Activated B cell treated with CpG ODN at 0.5 μM for 24 hours (primary cell): ENCODE data around the gene FAM131A. TPM values are rescaled to one million over a fixed set of nuclear protein-coding genes. Genes with fewer than 3 reads are reported as not detected.
A peak's percentile ranks its signal among the peaks of the same experiment; 100 is the strongest.

Source experiments
- ATAC-seq: fragments of 200-7000 bp; cut with Tn5 transposase; one replicate; pipeline ENCODE4 v1.10.0; 2021; ENCODE audit warnings: low read depth, mild to moderate bottlenecking, moderate library complexity
- CTCF ChIA-PET: fragments of 350-600 bp; sonication (Branson Sonifier 250); formaldehyde crosslinking; loops from one replicate; lab custom pipeline; 2021; ENCODE audit warnings: antibody characterized with exemption; lab: Charles Lee
- POLR2A ChIA-PET: fragments of 350-600 bp; sonication (Branson Sonifier 250); formaldehyde crosslinking; loops from one replicate; lab custom pipeline; 2021; ENCODE audit warnings: antibody characterized with exemption; lab: Charles Lee
- DNase-seq: peaks from one replicate; pipeline ENCODE4 v3.0.0; 2022
- H3K27ac Mint-ChIP-seq: one replicate; pipeline ENCODE4 v1.8.0; 2020; ENCODE audit warnings: mixed read lengths
- H3K27me3 Mint-ChIP-seq: one replicate; pipeline ENCODE4 v1.8.0; 2021; ENCODE audit warnings: mixed read lengths
- H3K36me3 Mint-ChIP-seq: one replicate; pipeline ENCODE4 v1.8.0; 2021; ENCODE audit warnings: low read depth, mixed read lengths
- H3K4me1 Mint-ChIP-seq: one replicate; pipeline ENCODE4 v1.8.0; 2021; ENCODE audit warnings: mixed read lengths
- H3K4me3 Mint-ChIP-seq: one replicate; pipeline ENCODE4 v1.8.0; 2020; ENCODE audit warnings: mild to moderate bottlenecking, mixed read lengths
- H3K9me3 Mint-ChIP-seq: one replicate; pipeline ENCODE4 v1.8.0; 2020; ENCODE audit warnings: mixed read lengths
- intact Hi-C: fragments of 100-400 bp; cut with micrococcal nuclease; formaldehyde crosslinking; loops from one replicate; pipeline ENCODE4 v1.15.1; 2024
- total RNA-seq: library from RNA; stranded (reverse); gene quantifications from 2 replicates; pipeline ENCODE4 v1.2.3, GENCODE V29; 2022
- TF ChIP-seq, protein P1 (sequence below): fragments of 200-600 bp; IDR thresholded peaks from one replicate; pipeline ENCODE4 v1.8.0; 2022; ENCODE audit warnings: antibody characterized with exemption, mild to moderate bottlenecking

FAM131A gene
- total RNA-seq, 1 donor from 2014 or later: 5.3 TPM

GRCh38 chr3:184360929-184361531 lies 23.6 kb downstream of the FAM131A start:
- ChIA-PET POLR2A (interaction anchor here (0.7 to 0.8 kb wide), 2 partner anchors 23 to 46 kb away, joined by 3 read pairs; no protein-coding TSS in a partner anchor), CTCF (interaction anchor here (1.1 to 1.4 kb wide), 3 partner anchors 10 to 153 kb away, joined by 3 to 4 read pairs (median 3); partner anchors contain the start of gene EEF1AKMT4)
- intact Hi-C loops: loop anchor here (5.0 kb wide), 4 partner anchors 351 to 724 kb away; partner anchors contain the start of genes KLHL24 and MAGEF1
- Mint-ChIP-seq H3K9me3 (no peaks in the 10 kb centered on the region), H3K4me1 (peaks cover 25% of the 10 kb centered on the region), H3K27ac (peak overlapping the region; percentile 19), H3K27me3 (no peaks in the 10 kb centered on the region), H3K4me3 (peak overlapping the region; percentile 72), H3K36me3 (peaks cover 16% of the 10 kb centered on the region)
- no peak for DNase-seq
- no peak for ATAC-seq
- TF ChIP-seq, protein P1, sequence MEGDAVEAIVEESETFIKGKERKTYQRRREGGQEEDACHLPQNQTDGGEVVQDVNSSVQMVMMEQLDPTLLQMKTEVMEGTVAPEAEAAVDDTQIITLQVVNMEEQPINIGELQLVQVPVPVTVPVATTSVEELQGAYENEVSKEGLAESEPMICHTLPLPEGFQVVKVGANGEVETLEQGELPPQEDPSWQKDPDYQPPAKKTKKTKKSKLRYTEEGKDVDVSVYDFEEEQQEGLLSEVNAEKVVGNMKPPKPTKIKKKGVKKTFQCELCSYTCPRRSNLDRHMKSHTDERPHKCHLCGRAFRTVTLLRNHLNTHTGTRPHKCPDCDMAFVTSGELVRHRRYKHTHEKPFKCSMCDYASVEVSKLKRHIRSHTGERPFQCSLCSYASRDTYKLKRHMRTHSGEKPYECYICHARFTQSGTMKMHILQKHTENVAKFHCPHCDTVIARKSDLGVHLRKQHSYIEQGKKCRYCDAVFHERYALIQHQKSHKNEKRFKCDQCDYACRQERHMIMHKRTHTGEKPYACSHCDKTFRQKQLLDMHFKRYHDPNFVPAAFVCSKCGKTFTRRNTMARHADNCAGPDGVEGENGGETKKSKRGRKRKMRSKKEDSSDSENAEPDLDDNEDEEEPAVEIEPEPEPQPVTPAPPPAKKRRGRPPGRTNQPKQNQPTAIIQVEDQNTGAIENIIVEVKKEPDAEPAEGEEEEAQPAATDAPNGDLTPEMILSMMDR: no peak

DNA sequence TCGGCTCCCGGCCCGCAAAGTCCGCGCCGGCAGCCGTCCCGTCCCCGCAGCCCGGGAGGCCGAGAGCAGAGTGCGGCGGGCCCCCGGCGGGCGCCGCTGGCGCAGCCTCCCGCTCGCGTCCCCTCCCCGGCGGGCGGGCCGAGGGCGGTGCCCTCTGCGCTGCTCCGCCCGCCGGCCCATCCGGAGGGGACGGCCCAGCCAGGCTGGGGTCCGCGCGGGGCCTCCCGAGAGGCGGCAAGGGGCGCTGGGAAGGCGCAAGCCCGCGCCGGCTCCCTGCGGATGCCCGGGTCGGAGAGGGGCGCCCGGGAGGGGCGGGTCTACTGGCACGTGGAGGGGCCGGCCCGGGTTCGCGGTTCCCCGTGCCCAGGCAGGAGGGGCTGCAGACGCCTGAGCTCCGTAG lies 24.1 kb downstream of the FAM131A start, which contains the start of the genes CLCN2 and POLR2H:
TSS of gene CLCN2 (minus strand) at position 74 of the 400 bp plus-strand sequence. CDS start 126 bp downstream, outside the sequence.
TSS of gene POLR2H (plus strand) at position 179 of the 400 bp plus-strand sequence. CDS start 1,783 bp downstream, outside the sequence.
- intact Hi-C loops: loop anchor here (5.0 kb wide), 4 partner anchors 351 to 724 kb away; partner anchors contain the start of genes KLHL24 and MAGEF1
- CTCF ChIA-PET: interaction anchor here (1.1 kb wide), 1 partner anchor 152 kb away, joined by 4 read pairs; no protein-coding TSS in a partner anchor
- Mint-ChIP-seq H3K4me3 (peak within 1 kb of the TSS; percentile 96), H3K27me3 (no peaks in the 10 kb centered on the region), H3K4me1 (peaks cover 25% of the 10 kb centered on the region), H3K27ac (peak within 1 kb of the TSS; percentile 90), H3K9me3 (no peaks in the 10 kb centered on the region), H3K36me3 (peaks cover 19% of the 10 kb centered on the region)
- TF ChIP-seq, protein P1: no peak
- ATAC-seq (peak; percentile 36), DNase-seq (no peak)
- POLR2A ChIA-PET: interaction anchor here (0.8 kb wide), 1 partner anchor 24 kb away, joined by 3 read pairs; no protein-coding TSS in a partner anchor

DNA sequence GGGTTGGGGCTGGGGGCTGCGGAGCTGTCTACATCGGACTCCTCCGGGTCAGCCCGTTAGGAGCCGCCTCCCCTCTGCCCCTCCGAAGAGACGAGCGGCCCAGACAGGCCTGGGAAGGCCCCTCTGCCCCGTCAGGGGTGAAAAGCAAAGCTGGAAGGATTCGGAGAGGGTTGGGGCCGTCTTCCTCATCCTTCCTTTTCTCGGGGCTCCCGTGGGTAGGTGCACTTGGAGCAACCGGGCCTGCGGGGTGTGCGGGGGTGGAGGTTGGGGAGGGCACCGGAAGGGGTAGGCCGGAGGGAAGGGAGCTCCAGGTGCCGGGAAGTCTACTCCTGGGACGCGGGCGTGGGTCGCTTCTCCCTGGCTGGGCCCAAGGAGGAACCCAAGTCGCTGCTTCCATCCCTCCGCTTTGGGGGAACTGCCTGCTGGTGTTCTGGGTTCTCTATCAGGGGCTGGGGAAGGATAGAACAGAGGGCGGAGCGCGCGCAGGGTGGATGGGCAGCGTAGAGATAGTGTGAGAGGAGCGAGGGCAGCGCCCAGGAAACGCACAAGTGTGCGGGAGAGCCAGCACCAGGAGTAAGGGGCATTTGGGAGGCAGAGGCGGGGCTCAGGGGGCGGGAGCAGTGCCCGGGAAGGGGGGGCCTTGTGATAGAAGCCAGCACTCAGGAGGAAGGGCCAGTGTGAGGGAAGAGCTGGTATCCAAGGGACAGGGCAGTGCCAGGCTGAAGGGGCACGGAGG lies 24.7 kb downstream of the FAM131A start:
- peaks cover 25% of the 10 kb centered on the region for H3K36me3 Mint-ChIP-seq
- peak overlapping the region; percentile 90 for H3K27ac Mint-ChIP-seq
- ChIA-PET POLR2A (interaction anchor here (0.6 to 1.3 kb wide), 9 partner anchors 11 to 426 kb away, joined by 3 to 7 read pairs (median 4); partner anchors contain the start of genes ABCF3, DVL3 and EIF2B5), CTCF (interaction anchor here (1.1 kb wide), 1 partner anchor 151 kb away, joined by 4 read pairs; no protein-coding TSS in a partner anchor)
- H3K4me3 Mint-ChIP-seq: peak overlapping the region; percentile 96
- no peaks in the 10 kb centered on the region for H3K9me3 Mint-ChIP-seq
- H3K4me1 Mint-ChIP-seq: peaks cover 25% of the 10 kb centered on the region
- TF ChIP-seq, protein P1: no peak
- intact Hi-C loops: loop anchor here (1.0 to 5.0 kb wide), 10 partner anchors 63 to 725 kb away; partner anchors contain the start of genes ABCC5, ABCF3, KLHL24 and MAGEF1
- ATAC-seq: peak; percentile 9
- peak; percentile 62 for DNase-seq
- H3K27me3 Mint-ChIP-seq: no peaks in the 10 kb centered on the region

- Mint-ChIP-seq H3K36me3 (peaks cover 32% of the 10 kb centered on the region), H3K4me3 (peak overlapping the region; percentile 96), H3K9me3 (no peaks in the 10 kb centered on the region), H3K4me1 (peaks cover 25% of the 10 kb centered on the region), H3K27ac (peak overlapping the region; percentile 95), H3K27me3 (no peaks in the 10 kb centered on the region)
- TF ChIP-seq, protein P1: no peak
- CTCF ChIA-PET: interaction anchor here (1.2 to 1.7 kb wide), 2 partner anchors 9 to 151 kb away, joined by 5 to 8 read pairs; no protein-coding TSS in a partner anchor
- peak; percentile 93 for DNase-seq
- POLR2A ChIA-PET: interaction anchor here (0.5 to 1.3 kb wide), 12 partner anchors 10 to 425 kb away, joined by 3 to 7 read pairs (median 4); partner anchors contain the start of genes ABCF3, DVL3 and EIF2B5
- intact Hi-C loops: loop anchor here (1.0 to 5.0 kb wide), 15 partner anchors 9 to 726 kb away; partner anchors contain the start of genes ABCC5, ABCF3, EEF1AKMT4 and EIF4G1
- ATAC-seq: peak; percentile 86
These were observed 25.5 kb downstream of the FAM131A start for GRCh38 chr3:184362668-184363546.
